GM19395 (cell line): Measurements from ENCODE around the gene LAMA4.

ENCODE experiments used
- ATAC-seq: cut with Tn5 transposase; IDR thresholded peaks from one replicate; pipeline ENCODE4 v1.9.1; 2021; ENCODE audit warnings: mild to moderate bottlenecking, moderate library complexity; ENCODE audit not compliant: unreplicated experiment

Gene LAMA4, protein sequence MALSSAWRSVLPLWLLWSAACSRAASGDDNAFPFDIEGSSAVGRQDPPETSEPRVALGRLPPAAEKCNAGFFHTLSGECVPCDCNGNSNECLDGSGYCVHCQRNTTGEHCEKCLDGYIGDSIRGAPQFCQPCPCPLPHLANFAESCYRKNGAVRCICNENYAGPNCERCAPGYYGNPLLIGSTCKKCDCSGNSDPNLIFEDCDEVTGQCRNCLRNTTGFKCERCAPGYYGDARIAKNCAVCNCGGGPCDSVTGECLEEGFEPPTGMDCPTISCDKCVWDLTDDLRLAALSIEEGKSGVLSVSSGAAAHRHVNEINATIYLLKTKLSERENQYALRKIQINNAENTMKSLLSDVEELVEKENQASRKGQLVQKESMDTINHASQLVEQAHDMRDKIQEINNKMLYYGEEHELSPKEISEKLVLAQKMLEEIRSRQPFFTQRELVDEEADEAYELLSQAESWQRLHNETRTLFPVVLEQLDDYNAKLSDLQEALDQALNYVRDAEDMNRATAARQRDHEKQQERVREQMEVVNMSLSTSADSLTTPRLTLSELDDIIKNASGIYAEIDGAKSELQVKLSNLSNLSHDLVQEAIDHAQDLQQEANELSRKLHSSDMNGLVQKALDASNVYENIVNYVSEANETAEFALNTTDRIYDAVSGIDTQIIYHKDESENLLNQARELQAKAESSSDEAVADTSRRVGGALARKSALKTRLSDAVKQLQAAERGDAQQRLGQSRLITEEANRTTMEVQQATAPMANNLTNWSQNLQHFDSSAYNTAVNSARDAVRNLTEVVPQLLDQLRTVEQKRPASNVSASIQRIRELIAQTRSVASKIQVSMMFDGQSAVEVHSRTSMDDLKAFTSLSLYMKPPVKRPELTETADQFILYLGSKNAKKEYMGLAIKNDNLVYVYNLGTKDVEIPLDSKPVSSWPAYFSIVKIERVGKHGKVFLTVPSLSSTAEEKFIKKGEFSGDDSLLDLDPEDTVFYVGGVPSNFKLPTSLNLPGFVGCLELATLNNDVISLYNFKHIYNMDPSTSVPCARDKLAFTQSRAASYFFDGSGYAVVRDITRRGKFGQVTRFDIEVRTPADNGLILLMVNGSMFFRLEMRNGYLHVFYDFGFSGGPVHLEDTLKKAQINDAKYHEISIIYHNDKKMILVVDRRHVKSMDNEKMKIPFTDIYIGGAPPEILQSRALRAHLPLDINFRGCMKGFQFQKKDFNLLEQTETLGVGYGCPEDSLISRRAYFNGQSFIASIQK (N-terminal part only)

GRCh38 chr6:112253841-112254816 is at the start of gene LAMA4:
LAMA4 (minus strand) TSS chr6:112254567; CDS start chr6:112254150, 417 bp downstream.
- peak; percentile 45 for ATAC-seq

DNA sequence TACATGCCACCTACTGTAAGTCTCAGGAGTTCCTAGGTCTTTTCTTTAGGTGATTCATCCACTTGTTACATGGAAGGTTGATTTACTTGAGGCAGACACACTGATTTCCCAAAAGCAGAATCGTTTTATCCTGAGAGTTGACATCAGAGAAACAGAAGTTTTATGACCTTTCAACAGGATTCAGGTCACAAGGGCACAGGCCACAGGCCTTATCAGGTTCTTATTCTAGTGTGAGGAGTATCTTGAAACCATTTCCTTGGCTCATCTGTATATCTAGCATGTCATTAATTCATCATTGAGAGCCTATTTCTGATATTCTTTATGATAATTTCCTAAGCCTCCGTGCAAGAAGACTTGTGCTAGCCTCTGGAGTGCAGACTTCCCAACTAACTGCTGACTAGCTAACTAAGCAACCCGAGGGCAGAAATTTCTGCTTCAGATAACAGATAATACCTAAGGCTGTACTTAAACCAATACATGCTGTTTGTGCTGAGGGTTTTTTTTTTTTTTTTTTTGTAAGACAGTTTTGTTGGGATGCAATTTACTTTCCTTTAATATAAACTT is 47.9 kb upstream of the LAMA4 start:
- ATAC-seq = no peak

- ATAC-seq = no peak
Measured at GRCh38 chr6:112300896-112301295, 46.5 kb upstream of the LAMA4 start.

DNA sequence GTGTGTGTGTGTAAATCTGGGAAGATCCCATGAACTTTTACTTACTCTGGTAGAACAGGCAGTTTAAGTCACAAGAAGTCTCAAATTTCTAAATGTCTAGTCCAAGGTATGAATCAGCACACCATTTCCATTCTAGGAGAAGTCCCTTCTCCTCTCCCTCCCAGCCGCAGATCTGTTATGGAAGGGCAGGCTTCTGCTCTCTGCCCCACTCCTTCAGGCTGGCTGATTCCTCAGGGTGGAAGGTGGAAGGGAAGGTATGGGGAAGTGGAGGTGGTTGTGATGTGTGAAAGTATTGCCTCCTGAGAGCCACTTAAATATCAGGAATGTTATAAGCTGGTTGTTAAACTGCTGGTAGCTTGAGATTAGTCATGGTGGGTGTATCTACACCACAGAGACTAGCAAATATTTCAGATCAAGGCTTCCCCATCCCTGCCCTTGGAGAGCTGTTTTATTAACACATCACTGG is 44.5 kb upstream of the LAMA4 start:
- no peak for ATAC-seq

GRCh38 chr6:112298021-112298745 is 43.8 kb upstream of the LAMA4 start:
- ATAC-seq = no peak

GRCh38 chr6:112296694-112297093 is 42.3 kb upstream of the LAMA4 start:
- ATAC-seq = no peak

- ATAC-seq = no peak
Measured at GRCh38 chr6:112296122-112296521, 41.8 kb upstream of the LAMA4 start.

- no peak for ATAC-seq
Measured at GRCh38 chr6:112291161-112291762, 36.9 kb upstream of the LAMA4 start.

- no peak for ATAC-seq
Measured at GRCh38 chr6:112289038-112289566, 34.7 kb upstream of the LAMA4 start.

DNA sequence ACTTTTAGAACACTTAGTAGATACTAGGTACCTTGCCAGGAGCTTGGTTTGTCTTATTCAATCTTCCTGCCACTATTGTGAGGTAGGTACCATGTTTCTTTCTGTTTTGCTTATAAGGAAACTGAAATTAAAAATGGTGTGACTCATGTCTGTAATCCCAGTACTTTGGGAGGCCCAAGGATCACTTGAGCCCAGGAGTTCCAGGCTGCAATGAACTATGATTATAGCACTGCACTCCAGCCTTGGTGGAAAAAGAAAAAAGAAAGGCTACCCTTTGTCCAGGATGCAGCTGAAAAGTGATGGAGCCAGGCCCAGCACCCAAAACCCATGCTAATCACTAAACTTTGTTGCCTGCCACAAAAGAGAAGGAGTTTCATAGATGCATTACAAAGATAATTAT is 34.1 kb upstream of the LAMA4 start:
- no peak for ATAC-seq

GRCh38 chr6:112287577-112288225 is 33.3 kb upstream of the LAMA4 start:
- no peak for ATAC-seq

DNA sequence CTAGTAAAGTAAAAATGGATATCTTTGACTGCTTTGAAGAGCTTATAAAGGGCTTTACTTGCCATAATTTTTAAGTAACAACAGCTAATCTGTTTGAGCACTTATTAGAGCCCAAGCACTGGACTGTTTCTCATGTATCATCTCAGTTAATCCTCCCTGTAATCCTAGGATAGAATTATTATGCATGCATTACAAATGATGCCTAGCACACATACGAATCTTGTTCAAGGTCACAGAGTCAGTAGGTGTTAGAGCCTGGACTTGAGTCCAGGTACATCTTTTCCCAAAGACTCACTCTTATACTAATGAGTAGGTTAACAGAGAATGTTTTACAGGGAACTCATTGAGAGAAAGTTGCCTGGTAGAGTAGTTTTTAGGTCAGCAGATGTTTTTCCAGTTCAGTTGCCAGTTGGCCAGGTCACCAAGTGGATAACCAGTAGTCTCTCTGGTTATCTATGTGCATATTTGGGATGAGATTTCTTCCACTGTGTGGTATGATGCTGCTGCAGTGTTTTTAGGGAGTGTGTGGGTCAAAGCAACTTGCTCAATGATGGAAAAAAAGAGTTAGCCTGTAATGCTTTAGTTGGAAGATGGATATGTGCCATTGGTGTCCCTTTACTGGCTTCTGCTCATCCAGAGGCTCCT is 32.3 kb upstream of the LAMA4 start:
- no peak for ATAC-seq

DNA sequence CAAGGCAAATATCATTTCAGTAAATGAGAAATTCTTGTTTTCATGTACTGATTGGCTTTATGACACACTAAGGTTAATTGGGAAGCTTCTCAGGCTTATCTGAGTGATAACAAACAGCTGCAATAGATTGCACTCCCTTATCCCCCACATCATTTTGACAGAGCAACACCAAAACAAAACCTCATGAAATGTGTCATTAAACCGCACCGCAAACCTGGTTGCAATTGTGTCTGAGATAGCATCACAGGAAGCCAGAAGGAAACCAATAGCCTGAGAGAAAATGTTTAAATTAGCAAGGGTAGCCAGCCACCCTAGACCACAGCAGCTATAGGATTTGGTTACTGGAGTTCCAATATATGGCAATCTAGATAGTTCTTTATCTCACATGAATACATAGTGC is 31.6 kb upstream of the LAMA4 start:
- peak; percentile 76 for ATAC-seq

- ATAC-seq = no peak
Measured at GRCh38 chr6:112284603-112285002, 30.2 kb upstream of the LAMA4 start.

DNA sequence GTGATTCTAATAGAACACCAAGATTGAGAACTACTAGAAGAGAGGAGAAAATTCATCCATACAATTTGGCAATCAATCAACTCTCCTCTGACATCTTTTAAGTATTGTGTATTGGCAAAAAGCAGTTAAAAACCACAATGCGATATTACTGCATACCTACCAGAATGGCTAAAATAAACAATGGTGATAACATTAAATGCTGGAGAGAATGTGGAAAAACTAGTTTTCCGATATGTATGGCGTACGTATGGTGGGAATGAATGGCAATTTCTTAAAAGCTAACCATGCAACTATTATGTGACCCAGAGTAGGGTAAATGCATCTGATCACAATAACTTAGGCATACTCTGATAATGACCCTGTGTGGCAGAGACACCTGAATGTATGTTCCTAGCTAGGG is 29.3 kb upstream of the LAMA4 start:
- no peak for ATAC-seq

GRCh38 chr6:112281821-112282615 is 27.7 kb upstream of the LAMA4 start:
- no peak for ATAC-seq
